B cell (primary cell): ENCODE results near the gene POU2F3. TPM values are rescaled to one million over a fixed set of nuclear protein-coding genes. Genes with fewer than 3 reads are reported as not detected.

Source experiments
- ATAC-seq: fragments of 200-7000 bp; cut with Tn5 transposase; one replicate; pipeline ENCODE4 v1.10.0; 2021; ENCODE audit warnings: low read depth, mild to moderate bottlenecking, moderate number of reproducible peaks, moderate library complexity
- CTCF ChIA-PET: fragments of 350-600 bp; sonication (Branson Sonifier 250); formaldehyde crosslinking; loops from one replicate; lab custom pipeline; 2021; ENCODE audit warnings: antibody characterized with exemption, inconsistent platforms; lab: Charles Lee
- POLR2A ChIA-PET: fragments of 350-600 bp; sonication (Branson Sonifier 250); formaldehyde crosslinking; loops from one replicate; lab custom pipeline; 2021; ENCODE audit warnings: antibody characterized with exemption; lab: Charles Lee
- DNase-seq: peaks from one replicate; pipeline ENCODE4 v3.0.0; 2013
- H2AFZ ChIP-seq: 2 replicates; pipeline ENCODE4 v1.6.1; 2012; ENCODE audit warnings: mild to moderate bottlenecking, low read depth, low read length; ENCODE audit not compliant: insufficient read depth, poor library complexity, severe bottlenecking
- H3K27ac ChIP-seq, 2 donors: 1 replicate in 1 of 2; 2 replicates in 1 of 2; pipeline ENCODE4 v1.5.1; 2012 to 2013; ENCODE audit warnings: low read length in 2 of 2, mild to moderate bottlenecking in 2 of 2, moderate library complexity in 1 of 2
- H3K27me3 ChIP-seq, 4 experiments: fragments of 200-600 bp in 1 of 4; sonication (generic) in 1 of 4; replicated peaks in 1 of 4; 1 replicate in 2 of 4; 2 replicates in 2 of 4; pipeline versions ENCODE4 v1.6.1 to v1.7.0; 2013 to 2016; ENCODE audit warnings: low read length in 3 of 4, mild to moderate bottlenecking in 2 of 4, mixed read lengths in 1 of 4, moderate library complexity in 1 of 4; ENCODE audit not compliant: insufficient read depth in 4 of 4, control insufficient read depth in 3 of 4; ENCODE audit errors: control extremely low read depth in 1 of 4
- H3K36me3 ChIP-seq, 2 experiments: replicated peaks in 1 of 2; 1 replicate in 1 of 2; 2 replicates in 1 of 2; pipeline versions ENCODE4 v1.6.1 to v1.7.1; 2013; ENCODE audit warnings: low read length in 1 of 2; ENCODE audit not compliant: insufficient read depth in 2 of 2, control insufficient read depth in 1 of 2; ENCODE audit errors: control extremely low read depth in 1 of 2, extremely low read depth in 1 of 2
- H3K4me1 ChIP-seq, 2 donors: fragments of 200-600 bp in 1 of 2; sonication (generic) in 1 of 2; 1 replicate in 1 of 2; 2 replicates in 1 of 2; pipeline versions ENCODE4 v1.5.1 to v1.6.1; 2013 to 2017; ENCODE audit warnings: low read length in 2 of 2; ENCODE audit not compliant: control insufficient read depth in 2 of 2, insufficient read depth in 2 of 2
- H3K4me2 ChIP-seq: replicated peaks from 2 replicates; pipeline ENCODE3; 2012; ENCODE audit warnings: mild to moderate bottlenecking, low read depth, low read length; ENCODE audit not compliant: poor library complexity, severe bottlenecking
- H3K4me3 ChIP-seq, 5 experiments: fragments of 200-600 bp in 1 of 5; sonication (generic) in 1 of 5; 1 replicate in 3 of 5; 2 replicates in 2 of 5; pipeline versions ENCODE4 v1.5.1 to v1.7.0; 2011 to 2016; ENCODE audit warnings: low read length in 4 of 5, mild to moderate bottlenecking in 4 of 5, low read depth in 2 of 5, control low read depth in 1 of 5, moderate library complexity in 1 of 5; ENCODE audit not compliant: insufficient read depth in 1 of 5; ENCODE audit errors: control extremely low read depth in 1 of 5, extremely low read depth in 1 of 5
- H3K79me2 ChIP-seq: fragments of 200-600 bp; sonication (generic); one replicate; pipeline ENCODE4 v1.6.0; 2016; ENCODE audit warnings: low read length; ENCODE audit not compliant: control insufficient read depth, insufficient read depth
- H3K9ac ChIP-seq: fragments of 200-600 bp; sonication (generic); 2 replicates; pipeline ENCODE4 v1.6.1; 2017; ENCODE audit warnings: mild to moderate bottlenecking, low read length, moderate library complexity
- H3K9me3 ChIP-seq, 3 donors: one replicate each; pipeline versions ENCODE4 v1.6.1 to v1.7.1; 2013; ENCODE audit warnings: low read length in 2 of 3; ENCODE audit not compliant: control insufficient read depth in 2 of 3, insufficient read depth in 1 of 3; ENCODE audit errors: control extremely low read depth in 1 of 3
- H4K20me1 ChIP-seq: 2 replicates; pipeline ENCODE4 v1.6.0; 2012; ENCODE audit warnings: mild to moderate bottlenecking, low read length; ENCODE audit not compliant: insufficient read depth, control insufficient read depth, poor library complexity, severe bottlenecking
- H3K27ac Mint-ChIP-seq: one replicate; pipeline ENCODE4 v1.8.0; 2021; ENCODE audit warnings: mixed read lengths
- H3K27me3 Mint-ChIP-seq: one replicate; pipeline ENCODE4 v1.8.0; 2021; ENCODE audit warnings: mixed read lengths
- H3K4me1 Mint-ChIP-seq: one replicate; pipeline ENCODE4 v1.8.0; 2021; ENCODE audit warnings: mixed read lengths
- H3K4me3 Mint-ChIP-seq: one replicate; pipeline ENCODE4 v1.8.0; 2021; ENCODE audit warnings: mixed read lengths
- H3K9me3 Mint-ChIP-seq: one replicate; pipeline ENCODE4 v1.8.0; 2022; ENCODE audit warnings: mixed read lengths; ENCODE audit not compliant: insufficient read depth
- EZH2 ChIP-seq: IDR thresholded peaks from 2 replicates; pipeline ENCODE4 v1.6.1; 2012; ENCODE audit warnings: borderline replicate concordance, low read depth, mild to moderate bottlenecking, moderate library complexity, low read length; ENCODE audit not compliant: insufficient read depth, poor library complexity, severe bottlenecking
- WGBS: methylation state at CpG from one replicate; pipeline ENCODE4 v1.1.5; 2013; ENCODE audit warnings: missing lambda C conversion rate; ENCODE audit not compliant: insufficient coverage; 5-methylcytosine and 5-hydroxymethylcytosine counted together
- intact Hi-C: fragments of 100-400 bp; cut with micrococcal nuclease; formaldehyde crosslinking; loops from one replicate; pipeline ENCODE4 v1.10.0; 2022
- polyA plus RNA-seq: library from polyadenylated mRNA; depleted of rRNA; stranded (reverse); fragments of >200 nt; gene quantifications from 2 replicates; pipeline ENCODE4 v1.2.3, GENCODE V29; 2012
- total RNA-seq, 2 donors: library from RNA; stranded (reverse); fragments of 120-200 nt in 1 of 2; gene quantifications; 1 replicate in 1 of 2; 2 replicates in 1 of 2; pipeline versions ENCODE4 v1.2.3 to v1.2.4, GENCODE V29; 2013 to 2022
- TF ChIP-seq, protein P1 (sequence below): fragments of 200-600 bp; IDR thresholded peaks from one replicate; pipeline ENCODE4 v1.8.0; 2022; ENCODE audit warnings: antibody characterized with exemption, mild to moderate bottlenecking

POU2F3 gene
- total and polyA plus RNA-seq, 2 donors (not counting 1 experiment from before 2014, with no cell fraction given), result not detected

DNA sequence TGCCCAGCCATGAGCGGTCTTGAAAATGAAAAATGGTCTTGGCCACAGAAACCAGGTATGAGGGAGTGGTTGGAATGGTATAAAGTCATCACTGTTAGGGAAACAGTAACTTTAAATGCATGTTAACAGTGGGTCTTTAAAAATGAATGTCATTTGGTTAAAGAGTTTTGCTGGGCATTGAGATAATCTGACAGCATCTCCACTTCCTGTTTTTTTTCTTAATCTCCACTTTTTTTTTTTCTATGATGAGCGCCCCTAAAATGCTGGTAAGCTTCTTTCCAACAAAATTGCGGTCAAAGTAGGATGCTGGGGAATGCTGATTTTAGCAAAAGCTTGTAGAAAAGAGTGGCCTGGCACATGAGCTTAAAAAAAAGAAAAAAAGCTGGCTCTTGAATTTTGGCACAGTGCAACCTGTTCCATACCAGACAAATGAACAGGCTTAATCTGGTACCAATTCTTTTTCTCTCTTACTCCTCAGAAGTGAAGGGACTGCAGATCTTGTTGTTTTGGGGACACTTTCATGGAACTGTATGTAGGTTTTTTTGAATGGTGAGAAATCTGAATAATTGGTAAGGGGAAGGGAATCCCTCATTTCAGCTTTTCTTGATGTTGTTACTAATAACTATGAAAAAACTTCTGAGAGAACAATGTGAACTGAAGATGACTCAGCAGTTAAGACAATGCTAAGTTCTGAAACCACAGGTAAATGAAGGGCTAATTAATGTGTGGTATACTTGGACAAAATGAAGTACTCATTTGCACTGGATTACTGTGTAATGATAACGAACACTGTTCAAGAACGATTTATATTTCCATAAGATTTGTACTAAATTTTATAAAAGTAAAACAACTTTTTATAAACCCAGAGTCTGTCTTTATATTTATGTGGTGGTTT lies 93.1 kb downstream of the POU2F3 start:
- H2AFZ ChIP-seq, result no peak overlapping the region
- Mint-ChIP-seq H3K27me3 (peaks cover 49% of the 10 kb centered on the region), H3K9me3 (no peaks in the 10 kb centered on the region), H3K4me3 (no peak overlapping the region), H3K27ac (no peak overlapping the region), H3K4me1 (peaks cover 20% of the 10 kb centered on the region)
- no peak overlapping the region for H3K4me3 ChIP-seq
- intact Hi-C loops, result loop anchor here (10.0 kb wide), 2 partner anchors 92 to 962 kb away; partner anchors contain the start of gene SC5D
- no CpG with 5 or more reads among the region's 5 CpGs for WGBS
- ATAC-seq (no peak), DNase-seq (no peak)
- H4K20me1 ChIP-seq, result peaks cover 11% of the 10 kb centered on the region
- CTCF ChIA-PET, result interaction anchor here (1.4 kb wide), 2 partner anchors 15 to 30 kb away, joined by 3 to 4 read pairs; no protein-coding TSS in a partner anchor
- no peak overlapping the region for H3K4me2 ChIP-seq
- no peak overlapping the region for H3K27ac ChIP-seq
- no peak overlapping the region for H3K9ac ChIP-seq
- no peaks in the 10 kb centered on the region for H3K36me3 ChIP-seq
- H3K27me3 ChIP-seq, result peaks cover 0 to 27% (median 22%) of the 10 kb centered on the region in 4 experiments
- no peak for TF ChIP-seq EZH2
- TF ChIP-seq, protein P1, sequence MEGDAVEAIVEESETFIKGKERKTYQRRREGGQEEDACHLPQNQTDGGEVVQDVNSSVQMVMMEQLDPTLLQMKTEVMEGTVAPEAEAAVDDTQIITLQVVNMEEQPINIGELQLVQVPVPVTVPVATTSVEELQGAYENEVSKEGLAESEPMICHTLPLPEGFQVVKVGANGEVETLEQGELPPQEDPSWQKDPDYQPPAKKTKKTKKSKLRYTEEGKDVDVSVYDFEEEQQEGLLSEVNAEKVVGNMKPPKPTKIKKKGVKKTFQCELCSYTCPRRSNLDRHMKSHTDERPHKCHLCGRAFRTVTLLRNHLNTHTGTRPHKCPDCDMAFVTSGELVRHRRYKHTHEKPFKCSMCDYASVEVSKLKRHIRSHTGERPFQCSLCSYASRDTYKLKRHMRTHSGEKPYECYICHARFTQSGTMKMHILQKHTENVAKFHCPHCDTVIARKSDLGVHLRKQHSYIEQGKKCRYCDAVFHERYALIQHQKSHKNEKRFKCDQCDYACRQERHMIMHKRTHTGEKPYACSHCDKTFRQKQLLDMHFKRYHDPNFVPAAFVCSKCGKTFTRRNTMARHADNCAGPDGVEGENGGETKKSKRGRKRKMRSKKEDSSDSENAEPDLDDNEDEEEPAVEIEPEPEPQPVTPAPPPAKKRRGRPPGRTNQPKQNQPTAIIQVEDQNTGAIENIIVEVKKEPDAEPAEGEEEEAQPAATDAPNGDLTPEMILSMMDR, result no peak
- no peaks in the 10 kb centered on the region for H3K9me3 ChIP-seq
- peaks cover 3% of the 10 kb centered on the region for H3K79me2 ChIP-seq
- POLR2A ChIA-PET, result no interaction called here
- peaks cover 20 to 22% of the 10 kb centered on the region in 2 donors for H3K4me1 ChIP-seq

DNA sequence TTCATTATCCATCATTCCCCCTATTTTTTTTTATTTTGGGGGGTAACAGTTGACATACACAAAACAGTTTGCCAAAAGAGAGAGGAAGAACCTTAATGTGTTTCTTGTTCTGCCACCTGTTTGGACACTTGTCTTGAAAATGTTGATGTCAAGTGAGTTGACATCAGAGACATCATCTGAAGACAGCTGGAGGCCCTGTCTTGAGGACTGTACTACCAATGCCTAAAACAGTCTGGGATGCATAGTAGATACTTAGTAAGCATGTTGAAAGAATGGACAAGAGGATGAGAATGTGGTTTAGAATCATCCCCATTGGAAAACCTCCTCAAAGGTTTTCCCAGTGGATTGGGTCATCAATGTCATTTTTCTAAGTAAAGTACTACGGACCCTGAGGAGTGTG lies 93.9 kb downstream of the POU2F3 start:
- Histone ChIP-seq H3K9me3 (peaks cover 0 to 2% (median 0%) of the 10 kb centered on the region in 3 donors), H2AFZ (no peak overlapping the region), H3K36me3 (no peaks in the 10 kb centered on the region), H3K4me1 (peaks cover 22 to 25% of the 10 kb centered on the region in 2 donors), H4K20me1 (peaks cover 17% of the 10 kb centered on the region), H3K27ac (no peak overlapping the region), H3K9ac (no peak overlapping the region), H3K4me2 (no peak overlapping the region), H3K27me3 (peaks cover 0 to 32% (median 25%) of the 10 kb centered on the region in 4 experiments), H3K79me2 (peaks cover 4% of the 10 kb centered on the region), H3K4me3 (no peak overlapping the region)
- intact Hi-C loops, result loop anchor here (10.0 kb wide), 2 partner anchors 91 to 961 kb away; partner anchors contain the start of gene SC5D
- H3K9me3 Mint-ChIP-seq, result no peaks in the 10 kb centered on the region
- DNase-seq, result no peak
- WGBS, result 100% methylated on average over 1 of the region's 1 CpG
- H3K4me3 Mint-ChIP-seq, result no peak overlapping the region
- ChIA-PET POLR2A (no interaction called here), CTCF (interaction anchor here (0.7 to 3.2 kb wide), 9 partner anchors 11 to 861 kb away, joined by 3 to 50 read pairs (median 4); no protein-coding TSS in a partner anchor)
- H3K4me1 Mint-ChIP-seq, result peaks cover 25% of the 10 kb centered on the region
- no peak for TF ChIP-seq EZH2
- TF ChIP-seq, protein P1, result no peak
- no peak overlapping the region for H3K27ac Mint-ChIP-seq
- ATAC-seq, result no peak
- H3K27me3 Mint-ChIP-seq, result peaks cover 47% of the 10 kb centered on the region
